Activated CD4-positive, CD25-positive, alpha-beta regulatory T cell treated with anti-CD3 and anti-CD28 coated beads, Interleukin-2, amount 50 U/mL, for 16 hours (primary cell): Measurements from ENCODE around the gene MACROD1.

Source experiments
- DNase-seq: peaks from one replicate; pipeline ENCODE4 v3.0.0-alpha.2; 2020; ENCODE audit warnings: low read depth, low spot score

MACROD1 gene

GRCh38 chr11:64077607-64078006 is 88.3 kb downstream of the MACROD1 start:
- no peak for DNase-seq

GRCh38 chr11:64076758-64077157 is 89.2 kb downstream of the MACROD1 start:
- DNase-seq, result no peak

- no peak for DNase-seq
Measured at GRCh38 chr11:64074239-64074638, 91.7 kb downstream of the MACROD1 start.

GRCh38 chr11:64073542-64073941 is 92.4 kb downstream of the MACROD1 start:
- DNase-seq, result no peak

GRCh38 chr11:64072871-64073270 is 93.0 kb downstream of the MACROD1 start:
- DNase-seq, result no peak

GRCh38 chr11:64072403-64072802 is 93.5 kb downstream of the MACROD1 start:
- DNase-seq, result no peak

- DNase-seq, result no peak
Measured at GRCh38 chr11:64071849-64072248, 94.1 kb downstream of the MACROD1 start.

GRCh38 chr11:64070314-64070681 is 95.6 kb downstream of the MACROD1 start:
- DNase-seq, result no peak

- no peak for DNase-seq
Measured at GRCh38 chr11:64069401-64070313, 96.3 kb downstream of the MACROD1 start.

GRCh38 chr11:64068705-64069400 is 97.1 kb downstream of the MACROD1 start:
- no peak for DNase-seq

GRCh38 chr11:64067230-64067993 is 98.5 kb downstream of the MACROD1 start:
- no peak for DNase-seq

- no peak for DNase-seq
Measured at GRCh38 chr11:64065712-64066111, 100.2 kb downstream of the MACROD1 start.

- DNase-seq, result no peak
Measured at GRCh38 chr11:64065141-64065465, 100.8 kb downstream of the MACROD1 start.

GRCh38 chr11:64064374-64065140 is 101.4 kb downstream of the MACROD1 start:
- DNase-seq, result no peak

- DNase-seq, result no peak
Measured at GRCh38 chr11:64063777-64064176, 102.1 kb downstream of the MACROD1 start.

- no peak for DNase-seq
Measured at GRCh38 chr11:64062185-64063039, 103.5 kb downstream of the MACROD1 start.

GRCh38 chr11:64060861-64061444 is 105.0 kb downstream of the MACROD1 start:
- DNase-seq, result no peak

GRCh38 chr11:64060263-64060860 is 105.6 kb downstream of the MACROD1 start:
- no peak for DNase-seq

GRCh38 chr11:64059339-64060140 is 106.4 kb downstream of the MACROD1 start:
- DNase-seq, result no peak
